ENCODE results near the gene LCA5.

DNA sequence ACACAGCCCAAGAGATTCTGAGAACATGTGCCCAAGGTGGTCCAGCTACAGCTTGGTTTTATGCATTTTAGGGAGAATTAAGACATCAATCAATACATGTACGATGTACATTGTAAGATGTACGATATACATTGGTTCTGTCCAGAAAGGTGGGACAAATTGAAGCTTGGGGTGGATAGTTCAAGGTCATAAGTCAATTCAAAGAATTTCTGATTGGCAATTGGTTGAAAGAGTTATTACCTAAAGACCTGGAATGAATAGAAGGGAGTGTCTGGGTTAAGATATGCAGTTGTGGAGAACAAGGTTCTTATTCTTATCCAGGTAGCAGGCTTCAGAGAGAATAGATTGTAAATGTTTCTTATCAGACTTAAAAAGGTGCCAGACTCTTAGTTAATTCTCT, 31.8 kb upstream of the LCA5 start:
- no peak for TF ChIP-seq CTCF (IDR thresholded peaks at IDR 0.05)
- TF ChIP-seq POLR2A (IDR thresholded peaks at IDR 0.05): no peak

All from heart left ventricle (tissue), 13 donors.